ENCODE measurements around the gene CELSR3.

DNA sequence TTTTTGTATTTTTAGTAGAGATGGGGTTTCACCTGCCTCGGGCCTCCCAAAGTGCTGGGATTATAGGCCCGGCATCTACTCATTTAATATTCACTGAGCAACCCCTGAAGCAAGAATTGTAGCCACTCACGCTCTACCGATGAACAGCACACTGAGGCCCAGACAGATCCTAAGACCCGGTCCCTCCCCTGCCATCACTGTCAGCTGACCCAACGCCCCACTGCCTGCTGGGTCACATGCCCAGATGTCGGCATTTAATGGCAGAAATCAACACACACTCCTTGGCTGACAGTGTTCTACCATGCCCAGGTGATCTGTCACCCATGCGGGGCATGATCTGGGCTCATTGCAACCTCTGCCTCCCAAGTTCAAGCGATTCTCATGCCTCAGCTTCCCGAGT, 37.9 kb downstream of the CELSR3 start:
- no peak for TF ChIP-seq POLR2A (IDR thresholded peaks at IDR 0.05)
- TF ChIP-seq, protein P1, sequence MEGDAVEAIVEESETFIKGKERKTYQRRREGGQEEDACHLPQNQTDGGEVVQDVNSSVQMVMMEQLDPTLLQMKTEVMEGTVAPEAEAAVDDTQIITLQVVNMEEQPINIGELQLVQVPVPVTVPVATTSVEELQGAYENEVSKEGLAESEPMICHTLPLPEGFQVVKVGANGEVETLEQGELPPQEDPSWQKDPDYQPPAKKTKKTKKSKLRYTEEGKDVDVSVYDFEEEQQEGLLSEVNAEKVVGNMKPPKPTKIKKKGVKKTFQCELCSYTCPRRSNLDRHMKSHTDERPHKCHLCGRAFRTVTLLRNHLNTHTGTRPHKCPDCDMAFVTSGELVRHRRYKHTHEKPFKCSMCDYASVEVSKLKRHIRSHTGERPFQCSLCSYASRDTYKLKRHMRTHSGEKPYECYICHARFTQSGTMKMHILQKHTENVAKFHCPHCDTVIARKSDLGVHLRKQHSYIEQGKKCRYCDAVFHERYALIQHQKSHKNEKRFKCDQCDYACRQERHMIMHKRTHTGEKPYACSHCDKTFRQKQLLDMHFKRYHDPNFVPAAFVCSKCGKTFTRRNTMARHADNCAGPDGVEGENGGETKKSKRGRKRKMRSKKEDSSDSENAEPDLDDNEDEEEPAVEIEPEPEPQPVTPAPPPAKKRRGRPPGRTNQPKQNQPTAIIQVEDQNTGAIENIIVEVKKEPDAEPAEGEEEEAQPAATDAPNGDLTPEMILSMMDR (IDR thresholded peaks at IDR 0.05), result no peak

Data from sigmoid colon (tissue), 3 donors.